Kidney (tissue), 14 donors: Measurements from ENCODE around the gene MAPT. TPM values are rescaled to one million over a fixed set of nuclear protein-coding genes. Genes with fewer than 3 reads are reported as not detected.

Experiments
- DNase-seq, 5 donors: peaks; one replicate each; pipeline ENCODE4 v3.0.0-alpha.2; 2013 to 2020
- FAIRE-seq: peaks from 2 replicates; lab custom pipeline; 2012; peaks lifted over from hg19 to GRCh38; lab: Jason Lieb, UNC
- H3K27ac ChIP-seq, 2 donors: one replicate each; pipeline ENCODE4 v1.7.0; 2013; ENCODE audit warnings: low read depth in 2 of 2, low read length in 2 of 2, inconsistent platforms in 1 of 2
- H3K27me3 ChIP-seq: one replicate; pipeline ENCODE4 v1.7.1; 2013; ENCODE audit warnings: low read length, inconsistent platforms; ENCODE audit not compliant: control insufficient read depth, insufficient read depth
- H3K36me3 ChIP-seq, 3 donors: one replicate each; pipeline versions ENCODE4 v1.7.0 to v1.7.1; 2013; ENCODE audit warnings: low read length in 3 of 3, control low read depth in 1 of 3, inconsistent platforms in 1 of 3; ENCODE audit not compliant: insufficient read depth in 3 of 3, control insufficient read depth in 2 of 3
- H3K4me1 ChIP-seq, 3 donors: one replicate each; pipeline versions ENCODE4 v1.7.0 to v1.7.1; 2013; ENCODE audit warnings: low read length in 3 of 3, inconsistent platforms in 1 of 3, low read depth in 1 of 3; ENCODE audit not compliant: control insufficient read depth in 2 of 3, insufficient read depth in 2 of 3
- H3K4me3 ChIP-seq, 3 donors: one replicate each; pipeline versions ENCODE4 v1.7.0 to v1.8.1; 2013; ENCODE audit warnings: low read length in 3 of 3, control low read depth in 1 of 3, inconsistent platforms in 1 of 3
- H3K9ac ChIP-seq, 3 donors: one replicate each; pipeline versions ENCODE4 v1.7.0 to v1.7.1; 2013; ENCODE audit warnings: low read length in 3 of 3, control low read depth in 1 of 3, inconsistent platforms in 1 of 3
- H3K9me3 ChIP-seq, 3 donors: one replicate each; pipeline versions ENCODE4 v1.7.0 to v1.7.1; 2013; ENCODE audit warnings: low read length in 3 of 3, control low read depth in 1 of 3, inconsistent platforms in 1 of 3; ENCODE audit not compliant: control insufficient read depth in 2 of 3, insufficient read depth in 1 of 3
- CTCF ChIP-seq: IDR thresholded peaks from 3 replicates; pipeline ENCODE4 v1.5.1; 2012; ENCODE audit warnings: mild to moderate bottlenecking, moderate library complexity, borderline replicate concordance; ENCODE audit not compliant: insufficient read depth; ENCODE audit errors: extremely low read depth
- intact Hi-C: fragments of 100-400 bp; cut with DNase I; formaldehyde crosslinking; loops from one replicate; pipeline ENCODE4 v1.11.1; 2022
- polyA plus RNA-seq: library from polyadenylated mRNA; stranded (reverse); fragments of 350-450 nt; fragmentation: Illumina TruSeq; extraction: RNeasy Lipid Tissue Mini Kit (QIAGEN cat#74804); gene quantifications from one replicate; pipeline ENCODE4 v1.2.3, GENCODE V29; 2014; ENCODE audit warnings: low read depth, low replicate concordance; ENCODE audit not compliant: insufficient read depth
- total RNA-seq: library from RNA; stranded (reverse); fragmentation: NEBNext Ultra II Directional; extraction: Animal tissue kit (Norgen Biotek cat#: 25700); gene quantifications from one replicate; pipeline ENCODE4 v1.2.1, GENCODE V29; 2021
- donor health status: control.
- donor health status: control.
- donor health status: control.
- donor health status: control.
- donor health status: control.
- donor health status: DM: yes; HTN: yes; CAD: no.
- donor health status: Normal renal cell carcinoma (clear cell type).

The MAPT gene
- total and polyA plus RNA-seq, 2 donors from 2014 or later, result 2.9 to 15.4 TPM

GRCh38 chr17:45851873-45852272 lies 42.5 kb upstream of the MAPT start:
- Histone ChIP-seq H3K27ac (no peak overlapping the region), H3K9me3 (no peaks in the 10 kb centered on the region), H3K4me1 (no peaks in the 10 kb centered on the region), H3K27me3 (no peaks in the 10 kb centered on the region), H3K36me3 (no peaks in the 10 kb centered on the region), H3K9ac (no peak overlapping the region), H3K4me3 (no peak overlapping the region)
- no peak for TF ChIP-seq CTCF
- no peak for DNase-seq
- intact Hi-C loops, result no loop called here
- no peak for FAIRE-seq

GRCh38 chr17:45852535-45853297 lies 41.6 kb upstream of the MAPT start:
- intact Hi-C loops, result no loop called here
- Histone ChIP-seq H3K4me3 (no peak overlapping the region), H3K27ac (no peak overlapping the region), H3K9me3 (no peaks in the 10 kb centered on the region), H3K27me3 (no peaks in the 10 kb centered on the region), H3K9ac (no peak overlapping the region), H3K4me1 (no peaks in the 10 kb centered on the region), H3K36me3 (no peaks in the 10 kb centered on the region)
- DNase-seq, result peak in 3 of 5 donors; percentile 54 to 83 (median 67)
- TF ChIP-seq CTCF, result peak; percentile 83
- FAIRE-seq, result no peak

- no peak for DNase-seq
- intact Hi-C loops, result no loop called here
- no peak for FAIRE-seq
- TF ChIP-seq CTCF, result no peak
- Histone ChIP-seq H3K27me3 (no peaks in the 10 kb centered on the region), H3K27ac (no peak overlapping the region), H3K9ac (no peak overlapping the region), H3K4me3 (no peak overlapping the region), H3K9me3 (no peaks in the 10 kb centered on the region), H3K36me3 (no peaks in the 10 kb centered on the region), H3K4me1 (no peaks in the 10 kb centered on the region)
Observed at GRCh38 chr17:45854209-45854608, 40.1 kb upstream of the MAPT start.
